Measurements from ENCODE around the gene ISG15. TPM values are rescaled to one million over a fixed set of nuclear protein-coding genes. Genes with fewer than 3 reads are reported as not detected.

The ISG15 gene
- total and polyA plus RNA-seq, 9 of the 15 experiments (the other 6 are each of a cell fraction or from before 2014, with no cell fraction given), result 0.40 to 58.3 (median 12.2) TPM

GRCh38 chr1:966704-967300 is 46.5 kb upstream of the ISG15 start (continued):
- no peak; the same call in 1 of the 2 replicates for TF ChIP-seq ZBTB40 (IDR thresholded peaks at IDR 0.05)
- TF ChIP-seq ZBTB40 (CRISPR knock-in tag; IDR thresholded peaks at IDR 0.05), result no peak
- no peak for TF ChIP-seq KDM1A (IDR thresholded peaks at IDR 0.05)
- TF ChIP-seq SAFB2 (IDR thresholded peaks at IDR 0.05; ENCODE audit: borderline replicate concordance, low read depth, low read length, severe bottlenecking), result no peak
- no peak for TF ChIP-seq BCLAF1 (IDR thresholded peaks at IDR 0.05; ENCODE audit: borderline replicate concordance in 1 of 2, control insufficient read depth in 1 of 2, low read depth in 2 of 2, low read length in 1 of 2)
- TF ChIP-seq CHD1 (IDR thresholded peaks at IDR 0.05; ENCODE audit: low read length), result peak; percentile 35
- TF ChIP-seq ARID3A (IDR thresholded peaks at IDR 0.05; ENCODE audit: borderline replicate concordance, low read depth, low read length), result no peak
- TF ChIP-seq HNRNPK (IDR thresholded peaks at IDR 0.05; ENCODE audit: low read depth, low read length, poor library complexity, severe bottlenecking), result no peak
- no peak for TF ChIP-seq ZNF3 (CRISPR knock-in tag; IDR thresholded peaks at IDR 0.05)
- TF ChIP-seq ZNF57 (CRISPR knock-in tag; IDR thresholded peaks at IDR 0.05), result no peak
- TF ChIP-seq, protein P1, sequence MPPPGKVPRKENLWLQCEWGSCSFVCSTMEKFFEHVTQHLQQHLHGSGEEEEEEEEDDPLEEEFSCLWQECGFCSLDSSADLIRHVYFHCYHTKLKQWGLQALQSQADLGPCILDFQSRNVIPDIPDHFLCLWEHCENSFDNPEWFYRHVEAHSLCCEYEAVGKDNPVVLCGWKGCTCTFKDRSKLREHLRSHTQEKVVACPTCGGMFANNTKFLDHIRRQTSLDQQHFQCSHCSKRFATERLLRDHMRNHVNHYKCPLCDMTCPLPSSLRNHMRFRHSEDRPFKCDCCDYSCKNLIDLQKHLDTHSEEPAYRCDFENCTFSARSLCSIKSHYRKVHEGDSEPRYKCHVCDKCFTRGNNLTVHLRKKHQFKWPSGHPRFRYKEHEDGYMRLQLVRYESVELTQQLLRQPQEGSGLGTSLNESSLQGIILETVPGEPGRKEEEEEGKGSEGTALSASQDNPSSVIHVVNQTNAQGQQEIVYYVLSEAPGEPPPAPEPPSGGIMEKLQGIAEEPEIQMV (tag; conservative IDR thresholded peaks at IDR 0.05; ENCODE audit: low read depth), result no peak
